ENCODE results near the gene METTL4. TPM values are rescaled to one million over a fixed set of nuclear protein-coding genes. Genes with fewer than 3 reads are reported as not detected.

The METTL4 gene
- total and polyA plus RNA-seq, 2 of the 8 experiments (the other 6 are each of a cell fraction or from before 2014, with no cell fraction given): 8.5 to 11.5 TPM

- no peak overlapping the region for H4K5ac ChIP-seq (ENCODE audit: insufficient read length, low read depth, low read length)
- DNase-seq (ENCODE audit: low read depth in 1 of 2, low spot score in 2 of 2) (no peak), FAIRE-seq (no peak)
- no peak overlapping the region for H3K56ac ChIP-seq (replicated peaks; ENCODE audit: insufficient read length, low read depth, low read length)
- no peak overlapping the region for H3K23ac ChIP-seq (ENCODE audit: insufficient read length)
- H3K23me2 ChIP-seq (ENCODE audit: low read depth, low read length): no peaks in the 10 kb centered on the region
- H2BK5ac ChIP-seq (ENCODE audit: low read depth, low read length): no peak overlapping the region
- no peak overlapping the region for H3K14ac ChIP-seq (ENCODE audit: insufficient read length)
- H3K79me2 ChIP-seq (ENCODE audit: control insufficient read depth in 1 of 2, insufficient read depth in 2 of 2, low read length in 2 of 2): no peaks in the 10 kb centered on the region
- H2BK120ac ChIP-seq (replicated peaks; ENCODE audit: low read depth, low read length): no peak overlapping the region
- no peak overlapping the region for H2BK12ac ChIP-seq (ENCODE audit: low read depth, low read length)
- H2AK5ac ChIP-seq (ENCODE audit: low read depth, low read length): no peak overlapping the region
- H3K4me1 ChIP-seq (replicated peaks in 1 of 4; ENCODE audit: control insufficient read depth in 3 of 4, insufficient read depth in 4 of 4, low read length in 3 of 4): no peaks in the 10 kb centered on the region
- H3K9ac ChIP-seq (replicated peaks in 1 of 4; ENCODE audit: extremely low read depth in 1 of 4, low read depth in 3 of 4, low read length in 3 of 4): no peak overlapping the region
- H3K4me3 ChIP-seq (ENCODE audit: extremely low read depth in 1 of 4, insufficient read depth in 2 of 4, low read depth in 3 of 4, low read length in 4 of 4): no peak overlapping the region
- ChIA-PET POLR2A (ENCODE audit: partially characterized antibody) (no interaction called here), CTCF (ENCODE audit: partially characterized antibody) (interaction anchor here (1.0 to 1.1 kb wide), 2 partner anchors 9 to 20 kb away, joined by 4 read pairs; no protein-coding TSS in a partner anchor)
- no peak overlapping the region for H3K27ac ChIP-seq (ENCODE audit: low read depth, low read length)
- H3K9me3 ChIP-seq (ENCODE audit: insufficient read depth in 2 of 2, low read depth in 1 of 2, low read length in 1 of 2): no peaks in the 10 kb centered on the region
- H3K4me2 ChIP-seq (ENCODE audit: insufficient read depth in 1 of 2, low read depth in 2 of 2, low read length in 2 of 2): no peak overlapping the region
- H3K36me3 ChIP-seq (ENCODE audit: control insufficient read depth in 2 of 4, insufficient read depth in 4 of 4, low read length in 3 of 4): no peaks in the 10 kb centered on the region
- no peak overlapping the region for H2AFZ ChIP-seq (ENCODE audit: low read length)
- no peak overlapping the region for H4K91ac ChIP-seq (replicated peaks; ENCODE audit: insufficient read length, low read length)
- H3K18ac ChIP-seq (ENCODE audit: extremely low read depth, low read length): no peak overlapping the region
- TF ChIP-seq POU5F1 (IDR thresholded peaks at IDR 0.05; ENCODE audit: low read depth, low read length) (no peak), NANOG (IDR thresholded peaks at IDR 0.05; ENCODE audit: insufficient read depth, low read depth, low read length, poor library complexity, severe bottlenecking) (no peak), SRF (IDR thresholded peaks at IDR 0.05; ENCODE audit: low read depth, low read length) (no peak), EGR1 (IDR thresholded peaks at IDR 0.05; ENCODE audit: borderline replicate concordance, low read depth, low read length) (no peak), TAF7 (optimal IDR thresholded peaks at IDR 0.05; ENCODE audit: borderline replicate concordance, low read depth, low read length) (no peak), POLR2AphosphoS5 (IDR thresholded peaks at IDR 0.05; ENCODE audit: low read depth, low read length) (no peak), EP300 (IDR thresholded peaks at IDR 0.05; ENCODE audit: borderline replicate concordance in 1 of 2, low read depth in 2 of 2, low read length in 2 of 2) (no peak), ZNF274 (IDR thresholded peaks at IDR 0.05; ENCODE audit: borderline replicate concordance, extremely low read depth, low read length) (no peak), TEAD4 (IDR thresholded peaks at IDR 0.05; ENCODE audit: low read depth, low read length) (no peak)
- TF ChIP-seq, protein P1, sequence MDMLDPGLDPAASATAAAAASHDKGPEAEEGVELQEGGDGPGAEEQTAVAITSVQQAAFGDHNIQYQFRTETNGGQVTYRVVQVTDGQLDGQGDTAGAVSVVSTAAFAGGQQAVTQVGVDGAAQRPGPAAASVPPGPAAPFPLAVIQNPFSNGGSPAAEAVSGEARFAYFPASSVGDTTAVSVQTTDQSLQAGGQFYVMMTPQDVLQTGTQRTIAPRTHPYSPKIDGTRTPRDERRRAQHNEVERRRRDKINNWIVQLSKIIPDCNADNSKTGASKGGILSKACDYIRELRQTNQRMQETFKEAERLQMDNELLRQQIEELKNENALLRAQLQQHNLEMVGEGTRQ (IDR thresholded peaks at IDR 0.05; ENCODE audit: low read length): no peak
- TF ChIP-seq, protein P2, sequence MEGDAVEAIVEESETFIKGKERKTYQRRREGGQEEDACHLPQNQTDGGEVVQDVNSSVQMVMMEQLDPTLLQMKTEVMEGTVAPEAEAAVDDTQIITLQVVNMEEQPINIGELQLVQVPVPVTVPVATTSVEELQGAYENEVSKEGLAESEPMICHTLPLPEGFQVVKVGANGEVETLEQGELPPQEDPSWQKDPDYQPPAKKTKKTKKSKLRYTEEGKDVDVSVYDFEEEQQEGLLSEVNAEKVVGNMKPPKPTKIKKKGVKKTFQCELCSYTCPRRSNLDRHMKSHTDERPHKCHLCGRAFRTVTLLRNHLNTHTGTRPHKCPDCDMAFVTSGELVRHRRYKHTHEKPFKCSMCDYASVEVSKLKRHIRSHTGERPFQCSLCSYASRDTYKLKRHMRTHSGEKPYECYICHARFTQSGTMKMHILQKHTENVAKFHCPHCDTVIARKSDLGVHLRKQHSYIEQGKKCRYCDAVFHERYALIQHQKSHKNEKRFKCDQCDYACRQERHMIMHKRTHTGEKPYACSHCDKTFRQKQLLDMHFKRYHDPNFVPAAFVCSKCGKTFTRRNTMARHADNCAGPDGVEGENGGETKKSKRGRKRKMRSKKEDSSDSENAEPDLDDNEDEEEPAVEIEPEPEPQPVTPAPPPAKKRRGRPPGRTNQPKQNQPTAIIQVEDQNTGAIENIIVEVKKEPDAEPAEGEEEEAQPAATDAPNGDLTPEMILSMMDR (IDR thresholded peaks at IDR 0.05; ENCODE audit: control extremely low read depth in 1 of 3, insufficient read depth in 1 of 3, low read depth in 1 of 3, low read length in 3 of 3): no peak
- H2BK20ac ChIP-seq (ENCODE audit: low read length): no peak overlapping the region
- no peaks in the 10 kb centered on the region for H4K20me1 ChIP-seq (replicated peaks in 1 of 2; ENCODE audit: control insufficient read depth in 1 of 2, insufficient read depth in 2 of 2, low read length in 2 of 2)
- H3K27me3 ChIP-seq (replicated peaks in 1 of 4; ENCODE audit: control insufficient read depth in 3 of 4, extremely low read depth in 1 of 4, insufficient read depth in 3 of 4, low read length in 3 of 4): no peaks in the 10 kb centered on the region
- WGBS, 2 experiments (ENCODE audit: extremely low coverage in 1 of 2, insufficient coverage in 1 of 2, insufficient read length in 1 of 2, insufficient replicate concordance in 2 of 2, low coverage in 1 of 2, low lambda C conversion rate in 2 of 2, missing lambda C conversion rate in 1 of 2): 77% methylated on average over 1 of the region's 1 CpG; no CpG with 5 or more reads in 1 of the 2 experiments
- no peak overlapping the region for H3K4ac ChIP-seq (replicated peaks; ENCODE audit: insufficient read length, low read depth, low read length)
- no peaks in the 10 kb centered on the region for H3K79me1 ChIP-seq (ENCODE audit: low read depth, low read length)
- H4K8ac ChIP-seq (ENCODE audit: extremely low read depth, insufficient read depth, low read length): no peak overlapping the region
- H2BK15ac ChIP-seq (ENCODE audit: low read length): no peak overlapping the region
Observed at GRCh38 chr18:2513616-2514015, 57.7 kb downstream of the METTL4 start.

Measured in H1 (cell line).